TTC549 (cell line): ENCODE measurements around the gene ITGBL1.

Experiments used
- FAIRE-seq: peaks from 2 replicates; lab custom pipeline; 2012; peaks lifted over from hg19 to GRCh38; lab: Jason Lieb, UNC

ITGBL1 gene

GRCh38 chr13:101628900-101629299 is 176.4 kb downstream of the ITGBL1 start:
- FAIRE-seq: no peak

DNA sequence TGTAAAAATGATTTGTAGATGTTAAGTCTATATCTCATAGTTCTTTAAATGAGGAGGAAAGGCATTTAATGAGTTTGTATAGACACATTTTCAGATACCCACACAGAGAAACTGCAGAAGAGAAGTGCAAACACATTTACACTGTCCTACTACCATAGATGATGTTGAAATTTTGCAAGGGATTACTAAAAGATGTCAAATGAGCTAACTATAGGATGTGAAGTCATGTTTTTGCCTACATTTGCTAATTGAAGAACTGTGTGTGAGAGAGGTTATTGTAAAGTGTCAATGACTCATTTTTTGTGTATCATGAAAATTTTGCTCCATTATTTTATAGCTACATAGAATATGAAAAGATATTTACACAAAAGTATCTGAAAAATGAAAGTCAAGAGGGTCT is 178.9 kb downstream of the ITGBL1 start:
- FAIRE-seq: no peak

GRCh38 chr13:101634142-101634541 is 181.7 kb downstream of the ITGBL1 start:
- no peak for FAIRE-seq

- no peak for FAIRE-seq
These were observed 187.2 kb downstream of the ITGBL1 start for GRCh38 chr13:101639711-101640110.

GRCh38 chr13:101640788-101641400 is 188.4 kb downstream of the ITGBL1 start:
- FAIRE-seq: no peak

GRCh38 chr13:101645871-101646270 is 193.4 kb downstream of the ITGBL1 start:
- FAIRE-seq: no peak

DNA sequence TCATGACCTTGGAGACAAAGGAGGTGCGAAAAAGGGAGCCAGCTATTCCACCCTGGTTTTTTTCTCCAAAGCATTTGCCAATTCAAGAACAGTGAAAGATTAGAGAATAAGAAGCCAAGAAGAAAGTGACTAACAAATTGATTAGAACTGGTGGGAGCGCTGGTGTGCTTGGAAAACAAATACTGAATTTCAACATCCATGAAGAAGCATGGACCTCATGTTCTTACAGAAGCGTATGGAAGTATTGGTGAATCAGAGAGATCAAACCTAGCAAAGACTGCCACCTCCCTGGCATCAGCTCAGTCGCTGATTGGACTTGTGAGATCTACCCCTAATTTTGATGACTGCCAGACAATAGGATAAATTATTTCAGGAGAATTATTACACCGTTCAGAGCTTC is 195.3 kb downstream of the ITGBL1 start:
- FAIRE-seq: no peak

DNA sequence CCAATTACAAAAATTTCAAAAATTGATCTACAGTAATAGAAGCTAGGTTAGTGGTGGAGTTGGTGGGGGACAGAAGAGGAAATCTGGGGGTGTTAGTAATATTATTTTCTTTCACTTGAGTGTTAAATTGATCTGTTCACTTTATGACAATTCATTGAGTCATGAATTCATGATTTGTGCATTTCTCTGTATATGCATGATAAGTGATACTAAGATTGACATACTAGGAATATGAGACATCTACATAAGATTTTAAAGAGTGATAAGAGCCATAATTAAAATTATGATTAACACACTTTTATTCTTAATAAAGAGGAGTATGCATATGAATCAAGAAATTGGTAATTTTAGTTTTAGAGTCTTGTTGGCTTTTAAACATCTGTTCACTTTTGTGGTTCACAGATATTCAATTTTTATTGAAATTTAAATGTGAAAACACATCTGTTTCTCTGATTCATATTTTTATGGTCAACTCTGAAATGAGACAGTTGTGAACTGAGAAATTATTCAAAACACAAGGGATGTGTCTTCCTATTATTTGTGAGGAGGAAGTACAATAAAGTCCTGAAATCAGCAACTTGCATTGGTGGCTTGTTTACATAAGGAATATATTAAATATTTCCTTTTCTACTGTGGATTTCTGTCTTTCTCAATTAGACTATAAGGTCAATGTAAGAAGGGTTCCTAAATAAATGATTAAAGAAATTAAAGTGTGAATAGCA is 196.5 kb downstream of the ITGBL1 start:
- no peak for FAIRE-seq

GRCh38 chr13:101649488-101650126 is 197.1 kb downstream of the ITGBL1 start:
- FAIRE-seq: no peak

DNA sequence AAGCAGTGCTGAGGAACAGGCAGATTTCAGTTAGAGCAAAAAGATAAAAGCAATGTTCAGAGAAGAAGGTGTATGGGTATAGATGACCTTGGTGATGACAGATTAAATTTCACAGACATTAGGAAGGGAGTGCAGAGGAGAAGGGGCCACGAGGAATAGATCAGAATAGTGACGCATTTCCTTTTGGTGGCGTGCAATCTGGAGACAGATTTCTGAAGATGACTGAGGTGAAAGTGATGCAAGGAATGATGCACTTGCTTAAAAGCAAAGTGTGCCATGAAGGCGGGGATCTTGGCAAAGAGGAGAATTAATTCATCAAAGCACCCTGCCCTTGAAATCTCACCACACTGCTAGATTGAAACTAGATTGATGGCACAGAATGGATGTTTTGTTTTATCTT is 202.4 kb downstream of the ITGBL1 start:
- FAIRE-seq: no peak

DNA sequence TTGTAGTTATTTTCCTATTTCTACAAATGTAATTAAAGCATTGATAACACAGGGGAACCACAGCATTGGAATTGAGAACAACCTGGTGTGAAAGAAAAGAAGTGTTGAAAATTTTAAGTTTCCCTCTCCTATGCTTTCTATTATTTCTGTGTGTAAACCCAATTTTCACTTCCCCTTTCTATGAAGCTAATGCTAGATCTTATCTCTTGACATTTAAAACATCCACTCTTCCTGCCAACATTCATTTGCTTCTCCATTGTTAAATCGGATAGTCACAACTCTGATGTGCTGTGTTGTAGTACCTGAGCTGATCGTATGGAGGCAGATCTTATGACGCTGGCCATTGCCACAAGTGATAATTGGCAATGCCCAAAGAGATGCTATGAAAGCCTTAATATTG is 203.0 kb downstream of the ITGBL1 start:
- no peak for FAIRE-seq

DNA sequence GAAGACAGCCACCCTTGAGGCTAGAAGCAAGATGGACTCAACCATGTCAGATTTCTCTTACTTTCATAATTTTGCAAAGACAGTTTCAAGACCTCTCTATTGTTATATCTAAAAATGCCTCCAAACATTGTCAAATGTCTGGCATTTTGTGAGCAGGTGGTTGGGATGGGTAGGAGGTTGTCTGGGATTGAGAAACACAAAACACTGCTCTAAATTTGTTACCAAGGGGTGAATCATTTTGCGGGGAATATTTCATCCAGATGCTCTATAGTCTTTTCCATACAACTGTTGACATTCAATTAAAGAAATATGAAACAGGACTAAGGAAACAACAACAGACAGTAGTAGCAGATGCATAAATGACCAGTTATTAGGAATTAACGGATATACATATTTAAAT is 208.2 kb downstream of the ITGBL1 start:
- FAIRE-seq: no peak

- no peak for FAIRE-seq
These were observed 209.4 kb downstream of the ITGBL1 start for GRCh38 chr13:101661839-101662238.

GRCh38 chr13:101673360-101674105 is 221.1 kb downstream of the ITGBL1 start:
- no peak for FAIRE-seq

DNA sequence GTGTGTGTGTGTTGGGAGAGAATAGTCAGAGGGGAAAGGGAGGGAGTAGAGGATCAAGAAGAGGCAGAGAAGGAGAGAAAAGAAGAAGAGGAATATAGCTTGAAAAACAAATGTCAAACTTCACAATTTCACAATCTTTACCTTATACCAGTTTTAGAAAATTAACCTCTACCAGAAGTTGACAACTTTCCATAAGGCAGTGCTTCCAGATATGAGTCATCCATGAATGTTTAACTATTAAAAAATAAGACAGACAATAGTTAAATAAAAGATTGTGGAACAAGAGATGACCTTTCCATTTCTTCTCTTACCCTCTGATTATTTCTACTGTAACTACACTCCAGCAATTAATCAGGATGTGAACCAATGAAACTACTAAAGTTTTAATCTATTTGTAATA is 229.4 kb downstream of the ITGBL1 start:
- no peak for FAIRE-seq

DNA sequence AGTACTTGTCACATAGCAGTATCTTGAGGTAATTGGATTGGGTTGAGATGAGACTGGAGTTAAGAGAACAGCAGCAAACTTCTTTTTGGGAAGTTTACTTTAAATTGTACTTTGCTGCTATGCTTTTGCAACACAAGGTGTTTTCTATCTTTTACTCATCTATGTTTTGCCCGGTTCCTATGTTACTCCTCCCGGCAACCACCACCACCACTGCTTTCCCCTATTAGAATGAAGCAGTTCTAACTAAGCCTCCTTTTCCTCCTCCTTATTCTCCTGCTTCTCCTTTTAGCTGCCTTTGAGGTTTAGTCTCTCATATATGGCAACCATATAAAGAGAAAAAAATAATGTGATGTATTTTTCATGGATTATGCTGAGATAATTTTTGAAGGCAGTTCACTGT is 233.5 kb downstream of the ITGBL1 start:
- FAIRE-seq: no peak

DNA sequence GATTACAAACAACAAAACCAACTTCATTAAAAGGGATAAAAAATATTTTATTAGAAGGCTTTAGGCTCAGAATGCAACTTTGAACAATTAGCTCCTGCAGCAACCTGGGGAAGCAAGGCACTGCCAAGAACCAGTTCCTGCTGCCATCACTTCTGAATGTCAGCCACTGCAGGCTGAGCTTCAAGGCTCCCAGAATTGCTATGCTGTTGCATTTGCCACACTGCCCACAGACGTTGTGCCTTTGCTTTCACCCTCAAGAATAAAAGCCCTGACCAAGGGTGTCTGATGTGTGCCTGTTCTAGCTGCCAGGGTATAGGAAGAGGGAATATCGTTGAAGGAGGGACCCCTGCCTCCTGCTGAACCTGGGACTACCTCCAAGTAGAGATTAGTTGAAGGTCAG is 238.4 kb downstream of the ITGBL1 start:
- FAIRE-seq: no peak

DNA sequence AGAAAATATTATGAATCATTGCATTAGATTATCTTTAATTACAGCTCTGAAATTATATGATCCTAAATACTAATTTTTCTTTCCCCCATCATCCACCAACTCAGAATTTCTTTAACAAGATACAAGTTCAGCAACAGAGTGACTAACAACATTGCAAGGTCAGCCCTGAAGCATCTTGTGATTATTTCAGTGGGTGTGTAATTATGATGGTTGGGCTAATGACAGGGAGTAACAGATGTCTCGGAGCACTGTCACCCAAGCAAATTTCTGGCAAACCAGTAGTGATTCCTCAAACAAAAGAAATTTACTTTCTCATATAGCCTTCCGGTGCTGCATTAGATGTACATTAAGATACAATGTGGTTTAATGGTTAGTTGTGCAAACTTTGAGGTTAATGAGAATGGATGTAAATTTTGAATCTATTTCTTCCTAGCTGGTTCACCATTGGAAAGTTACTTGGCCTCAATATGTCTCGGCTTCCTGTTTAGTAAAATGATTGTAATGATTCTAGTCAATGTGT is 238.9 kb downstream of the ITGBL1 start:
- no peak for FAIRE-seq

DNA sequence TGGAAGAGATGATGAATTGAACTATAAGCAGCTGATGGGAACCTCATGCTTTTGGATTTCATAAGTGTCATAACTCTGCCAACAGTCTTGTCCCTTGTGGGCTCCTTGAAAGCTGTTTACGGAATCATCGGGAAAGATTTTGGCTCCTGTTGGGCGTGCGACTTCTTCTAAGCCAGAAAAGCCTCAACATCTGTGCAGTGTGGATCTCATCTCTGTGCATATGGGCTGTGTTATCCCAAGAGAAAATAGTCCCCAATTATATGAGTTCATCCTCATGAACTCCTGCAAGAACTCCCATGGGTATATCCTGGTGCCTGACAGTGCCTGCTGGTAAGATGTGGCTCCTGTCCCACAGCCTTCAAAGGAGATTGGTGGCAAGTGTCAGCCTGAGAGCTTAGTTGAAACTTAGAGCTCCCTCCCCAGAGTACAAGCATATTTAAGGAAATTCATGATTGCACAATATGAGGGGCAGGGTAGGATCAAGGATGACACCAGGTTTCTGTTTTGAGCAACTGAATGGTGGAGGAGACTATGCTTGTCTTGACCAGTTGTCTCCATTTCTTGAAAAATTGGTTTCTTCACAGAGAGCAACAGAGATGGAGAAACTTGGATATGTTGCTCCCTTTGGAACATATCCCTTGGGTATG is 243.5 kb downstream of the ITGBL1 start:
- FAIRE-seq: no peak

- FAIRE-seq: no peak
These were observed 245.3 kb downstream of the ITGBL1 start for GRCh38 chr13:101697745-101698144.

GRCh38 chr13:101698400-101698799 is 245.9 kb downstream of the ITGBL1 start:
- FAIRE-seq: no peak

DNA sequence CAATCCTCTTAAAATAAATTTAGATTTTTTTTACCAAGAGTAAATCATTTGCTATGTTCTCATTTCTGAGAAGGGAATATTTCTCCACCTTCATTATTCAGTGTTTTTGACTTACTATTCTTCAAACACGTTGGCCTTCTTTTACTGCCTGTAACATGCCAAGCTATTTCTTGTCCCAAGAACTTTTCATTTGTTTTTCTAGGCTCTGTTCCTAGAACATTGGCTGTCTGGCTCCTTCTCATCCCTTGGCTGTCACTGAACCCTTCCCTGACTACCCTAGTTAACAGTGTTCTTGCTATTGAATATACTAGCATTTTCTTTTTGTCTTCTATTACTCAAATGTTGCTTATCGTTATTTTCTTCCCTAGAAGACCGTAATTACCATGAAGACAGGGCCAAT is 248.1 kb downstream of the ITGBL1 start:
- FAIRE-seq: no peak
